ENCODE results near the gene RAI1. TPM values are rescaled to one million over a fixed set of nuclear protein-coding genes. Genes with fewer than 3 reads are reported as not detected.

The RAI1 gene
- polyA plus RNA-seq, 6 donors from 2014 or later = 1.9 to 3.8 (median 2.6) TPM

- H3K4me1 Mint-ChIP-seq = peaks cover 8 to 25% (median 17%) of the 10 kb centered on the region in 3 donors
- H3K36me3 Mint-ChIP-seq = no peaks in the 10 kb centered on the region
- DNase-seq (no peak), ATAC-seq (ENCODE audit: low read depth in 2 of 2) (no peak)
- no peak overlapping the region for H3K27ac Mint-ChIP-seq
- no peaks in the 10 kb centered on the region for H3K27me3 Mint-ChIP-seq
- H3K9me3 Mint-ChIP-seq = no peaks in the 10 kb centered on the region
- no peak overlapping the region for H3K4me3 Mint-ChIP-seq
Measured at GRCh38 chr17:17844079-17844478, 162.8 kb downstream of the RAI1 start.

DNA sequence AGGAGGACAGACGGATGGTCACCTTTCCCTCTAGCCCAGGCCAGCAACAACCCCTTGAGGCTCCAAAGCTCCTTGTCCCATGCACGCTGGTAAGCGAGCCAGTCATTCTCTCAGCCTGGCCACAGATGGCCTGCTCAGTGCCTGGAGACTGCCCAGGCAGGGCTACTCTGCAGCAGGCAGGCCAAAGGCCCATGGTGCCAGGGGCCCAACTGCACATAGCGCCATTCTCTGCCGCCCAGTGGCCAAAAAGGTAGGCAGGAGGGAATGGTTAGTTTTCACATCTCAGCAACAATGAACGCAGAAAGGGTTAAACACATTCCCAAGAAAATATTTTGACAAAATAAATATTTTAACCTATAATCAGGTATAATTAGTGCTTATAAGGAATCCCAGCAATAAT is 163.2 kb downstream of the RAI1 start:
- DNase-seq (no peak), ATAC-seq (ENCODE audit: low read depth in 2 of 2) (no peak)
- Mint-ChIP-seq H3K36me3 (no peaks in the 10 kb centered on the region), H3K4me3 (no peak overlapping the region), H3K9me3 (no peaks in the 10 kb centered on the region), H3K27ac (no peak overlapping the region), H3K27me3 (no peaks in the 10 kb centered on the region), H3K4me1 (peaks cover 8 to 25% (median 16%) of the 10 kb centered on the region in 3 donors)

GRCh38 chr17:17845046-17845775 is 164.0 kb downstream of the RAI1 start:
- no peak for ATAC-seq (ENCODE audit: low read depth in 2 of 2)
- Mint-ChIP-seq H3K4me3 (no peak overlapping the region), H3K36me3 (no peaks in the 10 kb centered on the region), H3K4me1 (peaks cover 13 to 28% (median 21%) of the 10 kb centered on the region in 3 donors), H3K27me3 (no peaks in the 10 kb centered on the region), H3K27ac (no peak overlapping the region), H3K9me3 (no peaks in the 10 kb centered on the region)
- DNase-seq = no peak

GRCh38 chr17:17846003-17846402 is 164.7 kb downstream of the RAI1 start:
- no peak for DNase-seq
- H3K9me3 Mint-ChIP-seq = no peaks in the 10 kb centered on the region
- no peak overlapping the region for H3K27ac Mint-ChIP-seq
- H3K4me3 Mint-ChIP-seq = no peak overlapping the region
- H3K27me3 Mint-ChIP-seq = no peaks in the 10 kb centered on the region
- H3K36me3 Mint-ChIP-seq = no peaks in the 10 kb centered on the region
- no peak for ATAC-seq (ENCODE audit: low read depth in 2 of 2)
- H3K4me1 Mint-ChIP-seq = peaks cover 16 to 32% (median 25%) of the 10 kb centered on the region in 3 donors

- no peaks in the 10 kb centered on the region for H3K9me3 Mint-ChIP-seq
Measured at GRCh38 chr17:17846645-17847044, 165.4 kb downstream of the RAI1 start.

GRCh38 chr17:17847118-17847689 is 165.9 kb downstream of the RAI1 start:
- no peaks in the 10 kb centered on the region for H3K36me3 Mint-ChIP-seq
- no peaks in the 10 kb centered on the region for H3K9me3 Mint-ChIP-seq
- peaks cover 26 to 41% (median 33%) of the 10 kb centered on the region in 3 donors for H3K4me1 Mint-ChIP-seq
- ATAC-seq (ENCODE audit: low read depth in 2 of 2) = no peak
- H3K27me3 Mint-ChIP-seq = no peaks in the 10 kb centered on the region
- DNase-seq = no peak
- H3K4me3 Mint-ChIP-seq = no peak overlapping the region
- H3K27ac Mint-ChIP-seq = peak overlapping the region in 1 of 6 donors; percentile 59

More at GRCh38 chr17:17846645-17847044, 165.4 kb downstream of the RAI1 start:
- H3K4me1 Mint-ChIP-seq = peaks cover 20 to 36% (median 29%) of the 10 kb centered on the region in 3 donors
- no peak for DNase-seq
- H3K36me3 Mint-ChIP-seq = no peaks in the 10 kb centered on the region
- H3K27ac Mint-ChIP-seq = no peak overlapping the region
- no peaks in the 10 kb centered on the region for H3K27me3 Mint-ChIP-seq
- H3K4me3 Mint-ChIP-seq = no peak overlapping the region
- ATAC-seq (ENCODE audit: low read depth in 2 of 2) = no peak

- DNase-seq = no peak
- no peaks in the 10 kb centered on the region for H3K27me3 Mint-ChIP-seq
- H3K36me3 Mint-ChIP-seq = no peaks in the 10 kb centered on the region
- peak overlapping the region in 1 of 6 donors; percentile 26 for H3K27ac Mint-ChIP-seq
- H3K4me1 Mint-ChIP-seq = peaks cover 27 to 42% (median 33%) of the 10 kb centered on the region in 3 donors
- ATAC-seq (ENCODE audit: low read depth in 2 of 2) = no peak
- H3K4me3 Mint-ChIP-seq = no peak overlapping the region
- no peaks in the 10 kb centered on the region for H3K9me3 Mint-ChIP-seq
Measured at GRCh38 chr17:17847726-17848125, 166.5 kb downstream of the RAI1 start.

DNA sequence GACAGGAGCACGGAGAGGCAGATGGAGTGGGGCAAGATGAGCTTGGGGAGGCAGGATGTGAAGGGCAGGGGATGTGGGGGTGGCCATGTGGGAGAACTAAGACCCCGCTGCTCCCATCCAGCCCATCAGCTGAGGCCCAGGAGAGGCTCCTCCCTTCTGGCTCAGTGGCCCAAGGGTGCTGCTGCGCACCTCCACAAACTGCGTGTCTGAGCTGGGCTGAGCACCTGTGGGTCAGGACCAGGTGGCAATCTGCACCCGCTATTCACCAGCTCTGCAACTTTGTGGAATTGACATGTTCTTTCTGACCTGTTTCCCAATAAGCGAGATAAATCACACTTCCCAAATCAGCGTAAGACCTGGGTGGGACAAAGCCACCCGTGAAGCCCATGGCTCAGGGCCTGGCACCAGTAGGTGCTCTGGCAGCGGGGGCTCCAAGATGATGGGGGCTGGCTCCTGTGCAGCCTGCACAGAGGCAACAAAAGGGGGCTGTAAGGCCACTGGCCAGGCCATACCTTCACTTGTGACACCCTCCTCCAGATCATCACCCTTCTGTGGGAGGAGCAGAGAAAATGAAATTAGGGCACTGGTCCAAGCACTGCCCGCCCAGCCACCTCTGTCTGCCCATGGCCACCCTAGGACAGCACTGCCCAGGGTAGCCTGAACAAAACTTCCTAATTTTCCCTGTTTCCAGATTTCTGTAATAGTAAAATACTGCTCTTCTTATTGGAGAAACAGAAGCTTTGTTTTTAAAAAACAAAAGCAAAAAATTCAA is 167.2 kb downstream of the RAI1 start:
- H3K27ac Mint-ChIP-seq = peak overlapping the region in 2 of 6 donors; percentile 26 to 39
- no peaks in the 10 kb centered on the region for H3K27me3 Mint-ChIP-seq
- peaks cover 27 to 42% (median 33%) of the 10 kb centered on the region in 3 donors for H3K4me1 Mint-ChIP-seq
- H3K4me3 Mint-ChIP-seq = no peak overlapping the region
- H3K9me3 Mint-ChIP-seq = no peaks in the 10 kb centered on the region
- no peak for DNase-seq
- no peak for ATAC-seq (ENCODE audit: low read depth in 2 of 2)
- no peaks in the 10 kb centered on the region for H3K36me3 Mint-ChIP-seq

GRCh38 chr17:17849147-17849820 is 168.0 kb downstream of the RAI1 start:
- Mint-ChIP-seq H3K4me3 (no peak overlapping the region), H3K4me1 (peaks cover 27 to 42% (median 33%) of the 10 kb centered on the region in 3 donors), H3K9me3 (no peaks in the 10 kb centered on the region), H3K36me3 (no peaks in the 10 kb centered on the region), H3K27me3 (no peaks in the 10 kb centered on the region), H3K27ac (peak overlapping the region in 3 of 6 donors; percentile 10 to 57 (median 33))
- DNase-seq (no peak), ATAC-seq (ENCODE audit: low read depth in 2 of 2) (peak; percentile 19 to 32)

GRCh38 chr17:17849845-17850373 is 168.7 kb downstream of the RAI1 start:
- Mint-ChIP-seq H3K36me3 (no peaks in the 10 kb centered on the region), H3K9me3 (no peaks in the 10 kb centered on the region), H3K4me1 (peaks cover 27 to 42% (median 33%) of the 10 kb centered on the region in 3 donors), H3K27ac (peak overlapping the region in 3 of 6 donors; percentile 50 to 82 (median 75)), H3K27me3 (no peaks in the 10 kb centered on the region), H3K4me3 (peak overlapping the region in 3 of 8 donors; percentile 0 to 37 (median 19))
- ATAC-seq (ENCODE audit: low read depth in 2 of 2) = peak; percentile 92
- peak; percentile 57 for DNase-seq

GRCh38 chr17:17851103-17852002 is 170.1 kb downstream of the RAI1 start:
- Mint-ChIP-seq H3K4me3 (peak overlapping the region in 1 of 8 donors; percentile 29), H3K4me1 (peaks cover 27 to 42% (median 33%) of the 10 kb centered on the region in 3 donors), H3K27ac (peak overlapping the region in 3 of 6 donors; percentile 6 to 84 (median 74)), H3K27me3 (no peaks in the 10 kb centered on the region), H3K36me3 (no peaks in the 10 kb centered on the region), H3K9me3 (no peaks in the 10 kb centered on the region)
- no peak for DNase-seq
- peak in 1 of 2 donors; percentile 11 for ATAC-seq (ENCODE audit: low read depth in 2 of 2)

DNA sequence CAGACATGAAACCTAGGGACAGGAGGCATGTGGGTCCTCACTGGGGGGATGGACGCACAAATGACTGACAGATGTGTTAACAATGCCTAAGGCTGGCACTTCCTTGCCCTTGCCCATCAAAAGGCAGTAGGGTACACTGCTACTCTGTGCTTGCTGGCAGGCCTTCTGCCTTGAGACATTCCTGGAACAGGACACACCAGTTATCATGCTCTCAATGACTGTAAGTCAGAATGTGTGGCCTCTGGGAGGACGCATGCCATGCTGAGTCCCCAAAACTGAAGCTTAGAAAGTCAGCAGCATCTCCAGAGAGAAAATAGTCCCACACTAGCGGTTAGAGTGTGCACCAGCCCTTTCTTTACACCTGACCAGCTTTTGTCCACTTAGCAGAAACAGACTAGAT is 171.7 kb downstream of the RAI1 start:
- no peak overlapping the region for H3K4me3 Mint-ChIP-seq
- H3K36me3 Mint-ChIP-seq = no peaks in the 10 kb centered on the region
- H3K27ac Mint-ChIP-seq = no peak overlapping the region
- H3K4me1 Mint-ChIP-seq = peaks cover 27 to 41% (median 33%) of the 10 kb centered on the region in 3 donors
- DNase-seq (no peak), ATAC-seq (ENCODE audit: low read depth in 2 of 2) (no peak)
- no peaks in the 10 kb centered on the region for H3K9me3 Mint-ChIP-seq
- no peaks in the 10 kb centered on the region for H3K27me3 Mint-ChIP-seq
